Breast epithelium (tissue), 4 donors: ENCODE data around the gene LASP1NB.
"Not testable (repeated sequence)": the region's sequence is repeated elsewhere in the genome, so short reads cannot be mapped to it uniquely, and the experiment has no call there.

ENCODE experiments used
- DNase-seq, 2 donors: peaks; one replicate each; pipeline ENCODE4 v3.0.0-alpha.2; 2019; ENCODE audit warnings: low spot score in 2 of 2
- H3K27ac ChIP-seq, 2 donors: fragments of 200-600 bp; sonication (generic) in 1 of 2; one replicate each; pipeline ENCODE4 v1.5.1; 2016 to 2019; ENCODE audit warnings: mild to moderate bottlenecking in 1 of 2
- H3K27me3 ChIP-seq, 2 donors: fragments of 200-600 bp; sonication (generic) in 1 of 2; one replicate each; pipeline versions ENCODE4 v1.5.1 to v1.6.0; 2017 to 2019; ENCODE audit warnings: control low read depth in 1 of 2, mild to moderate bottlenecking in 1 of 2
- H3K36me3 ChIP-seq: fragments of 200-600 bp; one replicate; pipeline ENCODE4 v1.5.1; 2019
- H3K4me1 ChIP-seq, 2 donors: fragments of 200-600 bp; sonication (generic); one replicate each; pipeline ENCODE4 v1.5.1; 2016 to 2019; ENCODE audit warnings: control low read depth in 1 of 2
- H3K4me3 ChIP-seq, 3 donors: fragments of 200-600 bp; sonication (generic); 1 replicate in 2 of 3; 2 replicates in 1 of 3; pipeline ENCODE4 v1.5.1; 2016 to 2019; ENCODE audit warnings: mild to moderate bottlenecking in 3 of 3, moderate library complexity in 2 of 3
- H3K9me3 ChIP-seq, 2 donors: fragments of 200-600 bp; sonication (generic) in 1 of 2; one replicate each; pipeline ENCODE4 v1.5.1; 2016 to 2019; ENCODE audit warnings: control low read depth in 1 of 2
- CTCF ChIP-seq, 3 donors: fragments of 450-650 bp; IDR thresholded peaks; one replicate each; pipeline ENCODE4 v1.5.1; 2016 to 2017; ENCODE audit warnings: antibody characterized with exemption in 3 of 3, mild to moderate bottlenecking in 3 of 3, moderate library complexity in 3 of 3
- POLR2A ChIP-seq: fragments of 450-650 bp; IDR thresholded peaks from one replicate; pipeline ENCODE4 v1.6.1; 2016; ENCODE audit warnings: antibody characterized with exemption, mild to moderate bottlenecking, moderate library complexity
- POLR2AphosphoS5 ChIP-seq, 3 donors: sonication (generic); formaldehyde crosslinking; IDR thresholded peaks; one replicate each; pipeline ENCODE4 v1.6.1; 2017; ENCODE audit warnings: antibody characterized with exemption in 3 of 3
- intact Hi-C: fragments of 100-400 bp; cut with DNase I; formaldehyde crosslinking; loops from one replicate; pipeline ENCODE4 v1.15.1; 2023; ENCODE audit warnings: low total_unique reads

The LASP1NB gene

GRCh38 chr17:38920374-38921291 is 4.8 kb upstream of the LASP1NB start:
- TF ChIP-seq CTCF (IDR thresholded peaks at IDR 0.05) (no peak), POLR2A (no peak), POLR2AphosphoS5 (IDR thresholded peaks at IDR 0.05) (no peak)
- intact Hi-C loops: no loop called here
- no peaks in the 10 kb centered on the region for H3K9me3 ChIP-seq
- no peak overlapping the region for H3K4me3 ChIP-seq
- H3K27ac ChIP-seq: peak overlapping the region in 1 of 2 donors; percentile 68
- no peaks in the 10 kb centered on the region for H3K4me1 ChIP-seq
- DNase-seq: peak; percentile 10 to 31
- peaks cover 8% of the 10 kb centered on the region for H3K36me3 ChIP-seq
- no peaks in the 10 kb centered on the region for H3K27me3 ChIP-seq

GRCh38 chr17:38921756-38922411 is 3.5 kb upstream of the LASP1NB start:
- H3K27ac ChIP-seq: peak overlapping the region; percentile 9 to 66
- H3K4me3 ChIP-seq: no peak overlapping the region
- no peaks in the 10 kb centered on the region for H3K27me3 ChIP-seq
- no peak for TF ChIP-seq POLR2AphosphoS5 (IDR thresholded peaks at IDR 0.05)
- TF ChIP-seq POLR2A: no peak
- peak; percentile 11 to 38 for DNase-seq
- H3K36me3 ChIP-seq: peaks cover 8% of the 10 kb centered on the region
- intact Hi-C loops: no loop called here
- H3K9me3 ChIP-seq: no peaks in the 10 kb centered on the region
- no peaks in the 10 kb centered on the region for H3K4me1 ChIP-seq

GRCh38 chr17:38922538-38923297 is 2.7 kb upstream of the LASP1NB start:
- intact Hi-C loops: no loop called here
- DNase-seq: peak; percentile 44 to 53
- no peak for TF ChIP-seq CTCF (IDR thresholded peaks at IDR 0.05)

GRCh38 chr17:38926293-38927070 is 1.1 kb downstream of the LASP1NB start:
- Histone ChIP-seq H3K4me3 (no peak overlapping the region), H3K36me3 (no peaks in the 10 kb centered on the region), H3K27ac (no peak overlapping the region), H3K27me3 (no peaks in the 10 kb centered on the region), H3K4me1 (no peaks in the 10 kb centered on the region), H3K9me3 (no peaks in the 10 kb centered on the region)
- intact Hi-C loops: no loop called here
- DNase-seq: no peak
- no peak for TF ChIP-seq CTCF (IDR thresholded peaks at IDR 0.05)
- no peak for TF ChIP-seq POLR2A
- no peak for TF ChIP-seq POLR2AphosphoS5 (IDR thresholded peaks at IDR 0.05)

More at GRCh38 chr17:38922538-38923297, 2.7 kb upstream of the LASP1NB start:
- Histone ChIP-seq H3K4me3 (no peak overlapping the region), H3K27me3 (no peaks in the 10 kb centered on the region), H3K4me1 (no peaks in the 10 kb centered on the region), H3K27ac (peak overlapping the region; percentile 9 to 66), H3K36me3 (peaks cover 8% of the 10 kb centered on the region), H3K9me3 (no peaks in the 10 kb centered on the region)

- H3K36me3 ChIP-seq, H3K27ac ChIP-seq, H3K27me3 ChIP-seq, H3K4me1 ChIP-seq, H3K4me3 ChIP-seq, H3K9me3 ChIP-seq, intact Hi-C loops, DNase-seq: not testable (repeated sequence)
Measured at GRCh38 chr17:38930782-38931181, 5.4 kb downstream of the LASP1NB start.

- H3K9me3 ChIP-seq, H3K36me3 ChIP-seq, intact Hi-C loops, H3K27ac ChIP-seq, H3K27me3 ChIP-seq, DNase-seq, H3K4me1 ChIP-seq, H3K4me3 ChIP-seq: not testable (repeated sequence)
Measured at GRCh38 chr17:38933962-38934361, 8.5 kb downstream of the LASP1NB start.
